AG08395 (cell line): Measurements from ENCODE around the gene SCN3A.

Experiments
- DNase-seq: peaks from one replicate; pipeline ENCODE4 v3.0.0; 2012; ENCODE audit warnings: mixed read lengths, low spot score

Gene SCN3A

GRCh38 chr2:165056564-165056963 lies 147.3 kb downstream of the SCN3A start:
- no peak for DNase-seq

GRCh38 chr2:165055082-165055851 lies 148.6 kb downstream of the SCN3A start:
- no peak for DNase-seq

- DNase-seq, result no peak
Observed at GRCh38 chr2:165054652-165055051, 149.2 kb downstream of the SCN3A start.

GRCh38 chr2:165044505-165045303 lies 159.1 kb downstream of the SCN3A start:
- DNase-seq, result no peak
